Neuron (in vitro differentiated cells): ENCODE measurements around the gene GALNT6.
A peak's percentile ranks its signal among the peaks of the same experiment; 100 is the strongest.

ENCODE experiments used
- H2AFZ ChIP-seq: one replicate; pipeline ENCODE4 v1.6.1; 2013; ENCODE audit warnings: low read depth, mild to moderate bottlenecking, inconsistent platforms, low read length, moderate library complexity
- H3K27me3 ChIP-seq: one replicate; pipeline ENCODE4 v1.6.1; 2013; ENCODE audit warnings: low read length; ENCODE audit not compliant: insufficient read depth
- H3K36me3 ChIP-seq: one replicate; pipeline ENCODE4 v1.6.1; 2013; ENCODE audit warnings: low read length; ENCODE audit not compliant: insufficient read depth
- H3K4me1 ChIP-seq: one replicate; pipeline ENCODE4 v1.6.1; 2013; ENCODE audit warnings: low read length; ENCODE audit not compliant: insufficient read depth
- H3K4me3 ChIP-seq: 2 replicates; pipeline ENCODE4 v1.5.1; 2013; ENCODE audit warnings: mild to moderate bottlenecking, low read length, moderate library complexity
- H3K9me3 ChIP-seq: one replicate; pipeline ENCODE4 v1.6.1; 2013; ENCODE audit warnings: low read length

Gene GALNT6

GRCh38 chr12:51419425-51420193 is 28.4 kb upstream of the GALNT6 start:
- H3K4me3 ChIP-seq, result peak overlapping the region; percentile 20
- no peaks in the 10 kb centered on the region for H3K36me3 ChIP-seq
- H3K27me3 ChIP-seq, result no peaks in the 10 kb centered on the region
- H2AFZ ChIP-seq, result peak overlapping the region; percentile 15
- H3K4me1 ChIP-seq, result peaks cover 34% of the 10 kb centered on the region
- H3K9me3 ChIP-seq, result no peaks in the 10 kb centered on the region

GRCh38 chr12:51417826-51418225 is 26.6 kb upstream of the GALNT6 start:
- Histone ChIP-seq H3K27me3 (no peaks in the 10 kb centered on the region), H3K9me3 (no peaks in the 10 kb centered on the region), H3K4me1 (peaks cover 23% of the 10 kb centered on the region), H3K36me3 (no peaks in the 10 kb centered on the region), H2AFZ (no peak overlapping the region), H3K4me3 (no peak overlapping the region)

GRCh38 chr12:51415931-51416330 is 24.7 kb upstream of the GALNT6 start:
- Histone ChIP-seq H3K4me3 (no peak overlapping the region), H3K36me3 (no peaks in the 10 kb centered on the region)

GRCh38 chr12:51413791-51414190 is 22.6 kb upstream of the GALNT6 start:
- Histone ChIP-seq H3K9me3 (no peaks in the 10 kb centered on the region), H3K4me3 (no peak overlapping the region), H3K4me1 (peaks cover 1% of the 10 kb centered on the region), H2AFZ (no peak overlapping the region), H3K36me3 (no peaks in the 10 kb centered on the region), H3K27me3 (no peaks in the 10 kb centered on the region)

More at GRCh38 chr12:51415931-51416330, 24.7 kb upstream of the GALNT6 start:
- H3K9me3 ChIP-seq, result no peaks in the 10 kb centered on the region
- no peaks in the 10 kb centered on the region for H3K27me3 ChIP-seq
- no peak overlapping the region for H2AFZ ChIP-seq
- H3K4me1 ChIP-seq, result peaks cover 21% of the 10 kb centered on the region

- H3K9me3 ChIP-seq, result no peaks in the 10 kb centered on the region
- H2AFZ ChIP-seq, result no peak overlapping the region
- no peaks in the 10 kb centered on the region for H3K27me3 ChIP-seq
- no peaks in the 10 kb centered on the region for H3K36me3 ChIP-seq
- no peak overlapping the region for H3K4me3 ChIP-seq
- H3K4me1 ChIP-seq, result no peaks in the 10 kb centered on the region
These were observed 21.9 kb upstream of the GALNT6 start for GRCh38 chr12:51413149-51413548.

GRCh38 chr12:51409846-51410245 is 18.6 kb upstream of the GALNT6 start:
- Histone ChIP-seq H3K9me3 (no peaks in the 10 kb centered on the region), H3K36me3 (no peaks in the 10 kb centered on the region), H3K27me3 (peaks cover 6% of the 10 kb centered on the region), H3K4me3 (no peak overlapping the region), H3K4me1 (no peaks in the 10 kb centered on the region), H2AFZ (no peak overlapping the region)

- Histone ChIP-seq H3K27me3 (peaks cover 14% of the 10 kb centered on the region), H3K4me3 (no peak overlapping the region), H3K36me3 (no peaks in the 10 kb centered on the region), H2AFZ (no peak overlapping the region), H3K9me3 (no peaks in the 10 kb centered on the region), H3K4me1 (no peaks in the 10 kb centered on the region)
These were observed 16.4 kb upstream of the GALNT6 start for GRCh38 chr12:51407604-51408003.

- no peaks in the 10 kb centered on the region for H3K4me1 ChIP-seq
- peaks cover 14% of the 10 kb centered on the region for H3K27me3 ChIP-seq
- no peaks in the 10 kb centered on the region for H3K36me3 ChIP-seq
- H2AFZ ChIP-seq, result no peak overlapping the region
- H3K4me3 ChIP-seq, result no peak overlapping the region
- no peaks in the 10 kb centered on the region for H3K9me3 ChIP-seq
These were observed 15.7 kb upstream of the GALNT6 start for GRCh38 chr12:51406859-51407258.

- H3K27me3 ChIP-seq, result peaks cover 18% of the 10 kb centered on the region
- no peaks in the 10 kb centered on the region for H3K9me3 ChIP-seq
- no peak overlapping the region for H3K4me3 ChIP-seq
- no peaks in the 10 kb centered on the region for H3K4me1 ChIP-seq
- no peak overlapping the region for H2AFZ ChIP-seq
- no peaks in the 10 kb centered on the region for H3K36me3 ChIP-seq
These were observed 15.1 kb upstream of the GALNT6 start for GRCh38 chr12:51406290-51406689.

- no peaks in the 10 kb centered on the region for H3K4me1 ChIP-seq
- no peaks in the 10 kb centered on the region for H3K9me3 ChIP-seq
- no peaks in the 10 kb centered on the region for H3K36me3 ChIP-seq
- no peak overlapping the region for H2AFZ ChIP-seq
- H3K4me3 ChIP-seq, result no peak overlapping the region
- peaks cover 18% of the 10 kb centered on the region for H3K27me3 ChIP-seq
These were observed 14.6 kb upstream of the GALNT6 start for GRCh38 chr12:51405801-51406207.

- Histone ChIP-seq H3K9me3 (no peaks in the 10 kb centered on the region), H3K27me3 (peaks cover 20% of the 10 kb centered on the region), H3K4me3 (no peak overlapping the region), H3K36me3 (no peaks in the 10 kb centered on the region), H2AFZ (no peak overlapping the region), H3K4me1 (no peaks in the 10 kb centered on the region)
These were observed 13.4 kb upstream of the GALNT6 start for GRCh38 chr12:51404627-51405026.

- no peak overlapping the region for H2AFZ ChIP-seq
- H3K4me1 ChIP-seq, result no peaks in the 10 kb centered on the region
- H3K27me3 ChIP-seq, result peaks cover 20% of the 10 kb centered on the region
- no peaks in the 10 kb centered on the region for H3K9me3 ChIP-seq
- no peaks in the 10 kb centered on the region for H3K36me3 ChIP-seq
- no peak overlapping the region for H3K4me3 ChIP-seq
These were observed 12.5 kb upstream of the GALNT6 start for GRCh38 chr12:51403681-51404136.

GRCh38 chr12:51403159-51403558 is 12.0 kb upstream of the GALNT6 start:
- Histone ChIP-seq H2AFZ (no peak overlapping the region), H3K4me1 (no peaks in the 10 kb centered on the region), H3K27me3 (peaks cover 20% of the 10 kb centered on the region), H3K9me3 (no peaks in the 10 kb centered on the region), H3K4me3 (no peak overlapping the region), H3K36me3 (no peaks in the 10 kb centered on the region)

GRCh38 chr12:51401900-51402299 is 10.7 kb upstream of the GALNT6 start:
- Histone ChIP-seq H2AFZ (no peak overlapping the region), H3K9me3 (no peaks in the 10 kb centered on the region), H3K4me3 (no peak overlapping the region), H3K27me3 (peaks cover 25% of the 10 kb centered on the region), H3K36me3 (no peaks in the 10 kb centered on the region), H3K4me1 (no peaks in the 10 kb centered on the region)
